Endothelial cell of umbilical vein (primary cell): ENCODE measurements around the gene NFATC2. TPM values are rescaled to one million over a fixed set of nuclear protein-coding genes. Genes with fewer than 3 reads are reported as not detected.

Experiments
- BruUV-seq: library from RNA; stranded (reverse); fragments of 400-500 nt; replicated peaks from 2 replicates; lab custom pipeline; 2021; lab: Mats Ljungman, UMichigan
- CTCF ChIA-PET: fragments of 300-600, 350-600 bp; sonication (Branson Sonifier 250); formaldehyde crosslinking; loops from one replicate; lab custom pipeline; 2021; ENCODE audit warnings: antibody characterized with exemption, inconsistent platforms; lab: Charles Lee
- POLR2A ChIA-PET: fragments of 300-600, 350-600 bp; sonication (Branson Sonifier 250); formaldehyde crosslinking; loops from one replicate; lab custom pipeline; 2021; ENCODE audit warnings: antibody characterized with exemption, inconsistent platforms; lab: Charles Lee
- DNase-seq: peaks from one replicate; pipeline ENCODE4 v3.0.0-alpha.2; 2011; ENCODE audit warnings: low read depth, low spot score
- FAIRE-seq: peaks from 2 replicates; lab custom pipeline; 2011; peaks lifted over from hg19 to GRCh38; lab: Jason Lieb, UNC
- H2AFZ ChIP-seq: 2 replicates; pipeline ENCODE4 v1.6.0; 2012; ENCODE audit warnings: low read depth, low read length, control low read depth, inconsistent platforms
- H3K27ac ChIP-seq: 2 replicates; pipeline ENCODE4 v1.5.1; 2011; ENCODE audit warnings: low read depth, mild to moderate bottlenecking, control low read depth, low read length, moderate library complexity; ENCODE audit not compliant: insufficient read depth
- H3K27me3 ChIP-seq, 2 experiments: 2 replicates each; pipeline versions ENCODE4 v1.6.0 to v1.6.1; 2011; ENCODE audit warnings: low read length in 2 of 2, mixed read lengths in 1 of 2; ENCODE audit not compliant: control insufficient read depth in 2 of 2, insufficient read depth in 2 of 2
- H3K36me3 ChIP-seq, 2 experiments: 2 replicates in 1 of 2; 3 replicates in 1 of 2; pipeline ENCODE4 v1.5.1; 2011; ENCODE audit warnings: low read length in 2 of 2, mild to moderate bottlenecking in 1 of 2, moderate library complexity in 1 of 2; ENCODE audit not compliant: control insufficient read depth in 2 of 2, insufficient read depth in 2 of 2; ENCODE audit errors: extremely low read depth in 1 of 2
- H3K4me1 ChIP-seq: 3 replicates; pipeline ENCODE4 v1.5.1; 2011; ENCODE audit warnings: mild to moderate bottlenecking, low read length; ENCODE audit not compliant: control insufficient read depth, insufficient read depth; ENCODE audit errors: extremely low read depth
- H3K4me2 ChIP-seq: 2 replicates; pipeline ENCODE4 v1.6.1; 2011; ENCODE audit warnings: low read length, control low read depth, mixed read lengths; ENCODE audit not compliant: insufficient read depth
- H3K4me3 ChIP-seq, 3 experiments: fragments of 200-600 bp in 1 of 3; sonication (generic), shearing (Covaris generic) in 1 of 3; replicated peaks in 1 of 3; 2 replicates each; pipeline ENCODE4 v1.5.1; 2011 to 2016; ENCODE audit warnings: control low read depth in 3 of 3, low read length in 3 of 3, mild to moderate bottlenecking in 2 of 3, inconsistent platforms in 1 of 3, low read depth in 1 of 3, moderate library complexity in 1 of 3; ENCODE audit not compliant: insufficient read depth in 1 of 3
- H3K79me2 ChIP-seq: 2 replicates; pipeline ENCODE4 v1.6.0; 2012; ENCODE audit warnings: low read length, inconsistent platforms; ENCODE audit not compliant: control insufficient read depth, insufficient read depth
- H3K9ac ChIP-seq: replicated peaks from 2 replicates; pipeline ENCODE3; 2011; ENCODE audit warnings: low read length, control low read depth; ENCODE audit not compliant: insufficient read depth; ENCODE audit errors: extremely low read depth
- H3K9me1 ChIP-seq: replicated peaks from 3 replicates; pipeline ENCODE4 v1.6.0; 2011; ENCODE audit warnings: mild to moderate bottlenecking, low read length; ENCODE audit not compliant: control insufficient read depth, insufficient read depth; ENCODE audit errors: extremely low read depth
- H3K9me3 ChIP-seq: replicated peaks from 2 replicates; pipeline ENCODE4 v1.5.1; 2012; ENCODE audit warnings: low read length, inconsistent platforms; ENCODE audit not compliant: control insufficient read depth, insufficient read depth
- H4K20me1 ChIP-seq: replicated peaks from 2 replicates; pipeline ENCODE3; 2011; ENCODE audit warnings: mild to moderate bottlenecking, low read length; ENCODE audit not compliant: control insufficient read depth, insufficient read depth; ENCODE audit errors: extremely low read depth
- CTCF ChIP-seq, 2 donors: IDR thresholded peaks; 1 replicate in 1 of 2; 2 replicates in 1 of 2; pipeline ENCODE4 v1.5.1; 2011; ENCODE audit warnings: low read length in 2 of 2, mild to moderate bottlenecking in 2 of 2, moderate library complexity in 2 of 2, control low read depth in 1 of 2, inconsistent platforms in 1 of 2, low read depth in 1 of 2; ENCODE audit not compliant: insufficient read depth in 1 of 2; ENCODE audit errors: extremely low read depth in 1 of 2
- EZH2 ChIP-seq: IDR thresholded peaks from 2 replicates; pipeline ENCODE4 v1.6.1; 2012; ENCODE audit warnings: borderline replicate concordance, low read depth, mild to moderate bottlenecking, moderate library complexity, low read length, inconsistent platforms; ENCODE audit not compliant: severe bottlenecking
- FOS ChIP-seq: IDR thresholded peaks from 2 replicates; pipeline ENCODE4 v1.6.1; 2011; ENCODE audit warnings: mild to moderate bottlenecking, low read length, moderate library complexity, borderline replicate concordance; ENCODE audit not compliant: insufficient read depth
- GATA2 ChIP-seq: IDR thresholded peaks from 2 replicates; pipeline ENCODE4 v1.7.0; 2011; ENCODE audit warnings: low read depth, mild to moderate bottlenecking, moderate library complexity, mixed read lengths, low read length; ENCODE audit not compliant: insufficient read length, insufficient read depth
- JUN ChIP-seq: IDR thresholded peaks from 2 replicates; pipeline ENCODE4 v1.6.1; 2011; ENCODE audit warnings: borderline replicate concordance, low read depth; ENCODE audit not compliant: insufficient read length, insufficient read depth
- MYC ChIP-seq: IDR thresholded peaks from one replicate; pipeline ENCODE4 v1.6.1; 2011; ENCODE audit warnings: mild to moderate bottlenecking, low read depth, low read length
- POLR2A ChIP-seq: IDR thresholded peaks from 2 replicates; pipeline ENCODE4 v1.6.1; 2012; ENCODE audit warnings: low read depth, mild to moderate bottlenecking, control low read depth, low read length
- POLR2AphosphoS5 ChIP-seq: IDR thresholded peaks from 2 replicates; pipeline ENCODE4 v1.6.1; 2012; ENCODE audit warnings: low read depth, mild to moderate bottlenecking, control low read depth, low read length, moderate library complexity; ENCODE audit not compliant: insufficient read depth
- dilution Hi-C: fragments of 300-500 bp; cut with MboI; formaldehyde crosslinking; loops from one replicate; pipeline ENCODE4 v1.15.0; 2019; ENCODE audit warnings: low sequenced_read_pairs; ENCODE audit not compliant: extremely low pct_ligation_motif_present
- intact Hi-C: fragments of 100-400 bp; cut with micrococcal nuclease; formaldehyde crosslinking; loops from one replicate; pipeline ENCODE4 v1.10.0; 2022
- polyA plus RNA-seq, 4 experiments: library from polyadenylated mRNA; depleted of rRNA in 3 of 4; stranded (reverse) in 3 of 4; unstranded in 1 of 4; fragments of >200 nt; gene quantifications; 2 replicates each; pipeline versions ENCODE4 v1.2.1 to v1.2.3, GENCODE V29; 2011 to 2012; ENCODE audit warnings: missing spikeins in 1 of 4
- total RNA-seq: library from RNA; stranded (reverse); gene quantifications from 2 replicates; pipeline ENCODE4 v1.2.3, GENCODE V29; 2021
- TF ChIP-seq, protein P1 (sequence below): IDR thresholded peaks from 2 replicates; pipeline ENCODE4 v1.6.1; 2011; ENCODE audit not compliant: insufficient read depth, insufficient read length

The NFATC2 gene
- total and polyA plus RNA-seq, 2 donors (not counting 3 experiments of a cell fraction or from before 2014, with no cell fraction given) = 3.1 to 13.0 TPM

DNA sequence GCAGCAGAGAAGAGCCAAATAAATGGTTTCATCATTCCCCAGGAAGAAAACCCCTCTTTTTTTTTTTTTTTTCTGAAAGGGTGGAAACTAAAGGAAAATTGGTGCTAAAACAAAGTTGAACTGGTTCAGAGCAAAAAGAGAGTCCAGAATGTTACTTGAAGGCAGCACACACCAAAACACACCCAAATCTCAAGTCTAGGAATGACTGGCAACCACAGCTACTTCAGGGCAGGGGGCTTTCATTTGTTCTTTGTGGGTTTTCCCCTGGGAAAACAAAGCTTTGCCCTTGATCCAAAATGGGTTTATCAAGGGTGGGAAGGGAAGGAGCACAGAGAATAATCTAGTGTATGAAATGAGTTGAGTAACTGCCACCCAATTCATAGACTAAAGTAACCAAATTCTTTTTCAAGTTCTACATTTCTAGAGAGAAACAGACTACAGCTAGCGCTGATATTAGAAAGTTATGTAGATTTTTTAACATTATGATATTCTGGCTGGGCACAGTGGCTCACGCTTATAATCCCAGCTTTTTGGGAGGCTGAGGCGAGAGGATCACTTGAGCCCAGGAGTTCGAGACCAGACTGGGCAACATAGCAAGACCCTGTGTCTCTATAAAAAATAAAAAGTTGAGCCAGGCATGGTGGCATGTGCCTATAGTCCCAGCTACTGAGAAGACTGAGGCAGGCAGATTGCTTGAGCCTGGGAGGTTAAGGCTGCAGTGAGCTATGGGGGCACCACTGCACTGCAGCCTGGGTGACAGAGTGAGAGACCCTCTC, 119.8 kb downstream of the NFATC2 start:
- Histone ChIP-seq H3K9me1 (no peaks in the 10 kb centered on the region), H3K79me2 (no peaks in the 10 kb centered on the region), H3K4me1 (peaks cover 9% of the 10 kb centered on the region), H2AFZ (no peak overlapping the region), H3K9ac (no peak overlapping the region), H3K4me2 (no peak overlapping the region), H3K4me3 (no peak overlapping the region), H3K9me3 (no peaks in the 10 kb centered on the region), H3K36me3 (peaks cover 0 to 1% of the 10 kb centered on the region in 2 experiments), H3K27me3 (no peaks in the 10 kb centered on the region), H4K20me1 (no peaks in the 10 kb centered on the region), H3K27ac (no peak overlapping the region)
- intact Hi-C loops (no loop called here), dilution Hi-C loops (loop anchor here (25.0 kb wide), 1 partner anchor 165 kb away; no protein-coding TSS in a partner anchor)
- DNase-seq (no peak), FAIRE-seq (no peak)
- ChIA-PET CTCF (interaction anchor here (0.7 to 1.0 kb wide), 3 partner anchors 12 to 435 kb away, joined by 3 to 5 read pairs (median 3); no protein-coding TSS in a partner anchor), POLR2A (no interaction called here)
- no TSS peak for BruUV-seq
- no peak for TF ChIP-seq CTCF (IDR thresholded peaks at IDR 0.05; ENCODE audit: extremely low read depth in 1 of 2, insufficient read depth in 1 of 2, low read depth in 1 of 2, low read length in 2 of 2)
- no peak for TF ChIP-seq POLR2A
- no peak for TF ChIP-seq MYC
- TF ChIP-seq, protein P1, sequence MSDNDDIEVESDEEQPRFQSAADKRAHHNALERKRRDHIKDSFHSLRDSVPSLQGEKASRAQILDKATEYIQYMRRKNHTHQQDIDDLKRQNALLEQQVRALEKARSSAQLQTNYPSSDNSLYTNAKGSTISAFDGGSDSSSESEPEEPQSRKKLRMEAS = no peak
- no peak for TF ChIP-seq FOS
- no peak for TF ChIP-seq JUN
- no peak for TF ChIP-seq GATA2
- TF ChIP-seq EZH2 = no peak
- no peak for TF ChIP-seq POLR2AphosphoS5
